Measurements from ENCODE around the gene VPS26C. TPM values are rescaled to one million over a fixed set of nuclear protein-coding genes. Genes with fewer than 3 reads are reported as not detected.
"Not testable (repeated sequence)": the region's sequence is repeated elsewhere in the genome, so short reads cannot be mapped to it uniquely, and the experiment has no call there.

Gene VPS26C
- total RNA-seq, result 58.0 and 59.4 TPM in 2 replicates

DNA sequence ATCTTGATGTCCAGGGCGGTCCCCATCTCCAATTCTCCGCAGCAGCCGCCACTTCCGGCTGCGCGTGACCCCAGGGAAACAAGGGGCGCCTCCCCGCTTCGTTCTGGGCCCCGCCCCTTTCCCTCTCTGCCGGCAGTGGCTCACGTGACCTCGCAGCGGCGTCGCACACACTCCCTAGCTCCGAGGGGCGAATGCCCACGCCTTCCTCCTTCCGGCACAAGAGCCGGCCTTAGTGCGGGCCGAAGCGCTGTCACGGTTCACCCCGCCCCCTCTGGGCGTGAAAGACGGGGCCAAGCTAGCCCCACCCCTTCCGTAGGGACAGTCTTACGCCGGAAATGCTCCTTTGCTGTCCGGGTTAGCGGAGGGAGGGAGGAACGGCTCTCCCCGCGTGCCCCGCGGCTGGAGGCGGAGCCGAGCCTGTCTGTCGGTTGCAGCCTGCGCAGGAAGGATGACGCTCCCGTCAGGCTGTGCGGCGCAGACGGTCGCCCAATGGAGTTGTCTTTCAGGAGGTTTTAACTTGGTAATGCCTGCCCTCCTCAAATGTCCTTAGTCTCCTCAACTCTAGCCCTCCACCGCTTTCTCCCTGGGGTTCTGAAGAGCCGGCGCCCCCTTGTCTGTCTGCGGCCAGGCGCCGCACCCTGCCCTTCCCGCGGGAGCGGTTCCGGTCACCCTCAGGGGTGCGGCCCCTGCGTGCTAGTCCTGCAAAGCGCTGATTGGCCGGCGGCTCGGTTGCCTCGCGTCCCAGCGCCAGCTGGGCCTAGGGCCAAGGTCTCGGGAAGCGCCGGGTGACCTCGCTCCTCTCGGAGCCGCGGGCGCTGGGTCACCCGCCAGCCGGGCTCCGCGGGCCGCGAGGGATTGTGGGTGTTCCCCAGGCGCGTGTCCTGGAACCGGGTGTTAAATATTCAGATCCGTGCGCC is at the start of gene VPS26C:
Gene VPS26C, minus strand, starts transcription at position 66 of the 917 bp plus-strand sequence. Its CDS starts 40 bp downstream, at position 26.
- peak; percentile 99 for DNase-seq (ENCODE audit: low spot score)
- peak within 1 kb of the TSS; percentile 97 for H3K27ac Mint-ChIP-seq
- peak within 1 kb of the TSS; percentile 96 for H3K4me3 Mint-ChIP-seq (ENCODE audit: low read depth)
- peaks cover 27% of the 10 kb centered on the region for H3K36me3 Mint-ChIP-seq (ENCODE audit: low read depth)
- H3K9me3 Mint-ChIP-seq, result no peaks in the 10 kb centered on the region
- H3K4me1 Mint-ChIP-seq (ENCODE audit: low read depth), result peaks cover 30% of the 10 kb centered on the region
- intact Hi-C loops (cut with micrococcal nuclease), result loop anchor here (1.0 to 2.0 kb wide), 5 partner anchors 9 to 297 kb away; partner anchors contain the start of genes DYRK1A, PIGP and TTC3
- peaks cover 2% of the 10 kb centered on the region for H3K27me3 Mint-ChIP-seq (ENCODE audit: low read depth)

DNA sequence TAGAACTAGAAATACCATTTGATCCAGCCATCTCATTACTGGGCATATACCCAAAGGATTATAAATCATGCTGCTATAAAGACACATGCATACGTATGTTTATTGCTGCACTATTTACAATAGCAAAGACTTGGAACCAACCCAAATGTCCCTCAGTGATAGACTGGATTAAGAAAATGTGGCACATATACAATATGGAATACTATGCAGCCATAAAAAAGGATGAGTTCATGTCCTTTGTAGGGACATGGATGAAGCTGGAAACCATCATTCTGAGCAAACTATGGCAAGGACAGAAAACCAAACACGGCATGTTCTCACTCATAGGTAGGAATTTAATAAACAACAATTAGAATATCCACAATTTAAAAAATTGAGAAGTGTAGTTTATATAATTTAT is 48.9 kb upstream of the VPS26C start:
- H3K36me3 Mint-ChIP-seq (ENCODE audit: low read depth); intact Hi-C loops (cut with micrococcal nuclease); H3K4me1 Mint-ChIP-seq (ENCODE audit: low read depth); H3K27ac Mint-ChIP-seq; H3K9me3 Mint-ChIP-seq; H3K4me3 Mint-ChIP-seq (ENCODE audit: low read depth); DNase-seq (ENCODE audit: low spot score): not testable (repeated sequence)
- H3K27me3 Mint-ChIP-seq (ENCODE audit: low read depth), result peaks cover 17% of the 10 kb centered on the region

DNA sequence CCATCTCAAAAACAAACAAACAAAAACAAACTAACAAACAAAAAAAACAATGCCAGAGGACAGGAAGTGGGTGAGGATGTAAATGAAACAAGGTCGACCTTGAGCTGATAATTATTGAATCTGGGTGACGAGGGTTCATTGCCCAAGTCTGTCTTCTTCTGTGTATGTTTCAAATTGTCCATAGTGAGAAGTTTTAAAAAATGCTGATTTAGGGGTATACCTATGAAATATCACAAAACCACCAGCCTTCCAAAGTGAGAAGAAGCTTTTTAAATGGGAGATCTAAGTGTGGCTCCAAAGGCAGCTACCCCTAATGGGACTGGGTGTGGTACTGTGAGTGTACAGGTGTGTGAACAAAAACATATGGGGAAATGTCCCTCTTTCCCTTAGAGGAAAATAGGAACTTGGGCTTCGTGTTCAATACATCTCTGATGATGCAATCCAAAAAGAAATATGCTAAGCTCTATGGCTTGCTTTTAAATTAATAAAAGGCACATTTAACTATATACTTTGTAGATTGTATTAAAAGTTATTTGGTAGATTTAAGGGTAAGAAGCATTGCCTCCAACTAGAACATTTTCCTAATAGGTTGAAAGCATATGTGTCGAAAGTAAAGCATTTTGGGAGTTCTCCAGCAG is 33.1 kb upstream of the VPS26C start:
- Mint-ChIP-seq H3K27me3 (ENCODE audit: low read depth) (peaks cover 1% of the 10 kb centered on the region), H3K9me3 (no peaks in the 10 kb centered on the region), H3K27ac (no peak overlapping the region), H3K36me3 (ENCODE audit: low read depth) (no peaks in the 10 kb centered on the region), H3K4me3 (ENCODE audit: low read depth) (no peak overlapping the region), H3K4me1 (ENCODE audit: low read depth) (no peaks in the 10 kb centered on the region)
- DNase-seq (ENCODE audit: low spot score), result no peak
- intact Hi-C loops (cut with micrococcal nuclease), result no loop called here

DNA sequence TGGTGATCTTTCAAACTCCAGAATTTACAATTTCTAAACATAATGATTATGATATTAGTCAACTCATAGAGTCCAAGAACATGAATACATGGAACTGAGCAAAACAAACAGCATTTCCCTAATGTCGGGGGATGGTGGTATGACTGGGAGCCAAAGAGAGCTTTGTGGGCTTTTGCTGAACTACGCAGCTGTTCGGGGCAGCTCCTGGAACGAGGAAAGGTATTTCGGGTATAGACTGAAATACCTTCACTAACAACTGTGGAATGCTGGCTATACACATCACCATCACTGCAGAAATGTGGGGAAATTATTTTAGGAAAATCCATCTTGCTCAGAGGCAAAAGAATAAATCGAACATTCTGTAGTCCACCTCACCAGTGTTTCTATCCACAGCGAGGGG is 30.2 kb upstream of the VPS26C start:
- H3K4me3 Mint-ChIP-seq (ENCODE audit: low read depth), result no peak overlapping the region
- no peaks in the 10 kb centered on the region for H3K36me3 Mint-ChIP-seq (ENCODE audit: low read depth)
- no peak overlapping the region for H3K27ac Mint-ChIP-seq
- H3K4me1 Mint-ChIP-seq (ENCODE audit: low read depth), result peaks cover 9% of the 10 kb centered on the region
- no peak for DNase-seq (ENCODE audit: low spot score)
- peaks cover 7% of the 10 kb centered on the region for H3K27me3 Mint-ChIP-seq (ENCODE audit: low read depth)
- intact Hi-C loops (cut with micrococcal nuclease), result no loop called here
- no peaks in the 10 kb centered on the region for H3K9me3 Mint-ChIP-seq

DNA sequence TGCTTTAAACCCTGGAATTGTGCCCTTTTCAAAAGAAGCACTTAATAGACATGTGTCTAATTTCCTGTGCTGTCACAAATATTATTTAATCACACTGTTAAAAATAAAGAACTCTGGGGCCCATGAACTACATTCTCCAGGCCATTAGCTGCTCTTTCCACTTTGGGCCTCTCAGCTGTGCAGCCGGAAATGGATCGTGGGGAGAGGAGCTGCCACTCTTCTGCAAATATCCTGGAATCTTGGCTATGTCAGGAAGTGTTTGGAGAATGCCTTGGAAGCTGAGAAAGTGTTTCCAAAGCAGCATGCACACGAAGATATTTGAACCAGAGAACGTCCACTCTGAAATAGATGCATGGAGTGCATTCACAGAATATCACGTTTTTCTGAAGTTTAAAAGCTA is 27.5 kb upstream of the VPS26C start:
- Mint-ChIP-seq H3K4me1 (ENCODE audit: low read depth) (peaks cover 11% of the 10 kb centered on the region), H3K9me3 (no peaks in the 10 kb centered on the region), H3K36me3 (ENCODE audit: low read depth) (no peaks in the 10 kb centered on the region), H3K27me3 (ENCODE audit: low read depth) (peaks cover 7% of the 10 kb centered on the region), H3K4me3 (ENCODE audit: low read depth) (no peak overlapping the region), H3K27ac (no peak overlapping the region)
- intact Hi-C loops (cut with micrococcal nuclease), result no loop called here
- DNase-seq (ENCODE audit: low spot score), result no peak

DNA sequence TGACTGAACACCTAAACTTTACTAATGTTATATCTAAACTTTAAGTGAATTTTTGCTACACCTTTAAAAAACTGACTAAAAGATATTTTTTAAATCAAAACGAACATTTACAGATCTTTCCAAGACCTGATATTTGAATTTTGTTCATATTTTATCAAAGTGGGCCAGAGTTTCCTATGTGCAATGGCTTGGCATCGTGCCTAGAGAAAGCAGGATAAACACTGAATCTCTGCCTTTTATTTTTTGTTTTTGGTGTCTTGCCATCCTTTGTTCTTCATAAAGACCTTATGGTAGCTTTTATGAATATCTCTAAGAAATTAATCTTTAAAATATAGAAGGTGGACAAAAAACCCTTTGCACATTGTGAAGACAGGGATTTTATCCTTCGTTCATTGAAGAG is 25.8 kb upstream of the VPS26C start:
- Mint-ChIP-seq H3K4me3 (ENCODE audit: low read depth) (no peak overlapping the region), H3K27me3 (ENCODE audit: low read depth) (peaks cover 7% of the 10 kb centered on the region), H3K36me3 (ENCODE audit: low read depth) (no peaks in the 10 kb centered on the region), H3K9me3 (no peaks in the 10 kb centered on the region), H3K27ac (no peak overlapping the region), H3K4me1 (ENCODE audit: low read depth) (peaks cover 11% of the 10 kb centered on the region)
- intact Hi-C loops (cut with micrococcal nuclease), result no loop called here
- no peak for DNase-seq (ENCODE audit: low spot score)

DNA sequence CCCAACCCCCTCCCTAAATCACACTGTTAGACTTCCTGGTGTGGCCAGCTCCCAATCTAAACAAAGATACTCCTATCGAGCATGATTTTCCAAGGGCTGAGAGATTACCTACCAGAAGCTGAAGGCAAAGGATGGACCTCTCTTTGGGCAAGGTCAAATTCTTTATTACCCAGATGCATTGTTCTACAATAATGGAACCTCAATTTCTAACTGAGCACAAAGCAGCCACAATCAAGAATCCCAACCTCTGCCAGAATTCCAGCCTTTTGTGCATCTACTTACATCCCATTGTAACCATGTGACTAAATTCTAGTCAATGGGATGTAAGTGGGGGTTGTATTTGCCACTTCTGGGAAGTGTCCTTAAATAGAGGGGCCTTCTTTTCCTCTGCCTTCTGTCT is 24.9 kb upstream of the VPS26C start:
- no peak for DNase-seq (ENCODE audit: low spot score)
- H3K9me3 Mint-ChIP-seq, result no peaks in the 10 kb centered on the region
- H3K4me1 Mint-ChIP-seq (ENCODE audit: low read depth), result peaks cover 11% of the 10 kb centered on the region
- no peaks in the 10 kb centered on the region for H3K36me3 Mint-ChIP-seq (ENCODE audit: low read depth)
- H3K27me3 Mint-ChIP-seq (ENCODE audit: low read depth), result peaks cover 6% of the 10 kb centered on the region
- intact Hi-C loops (cut with micrococcal nuclease), result no loop called here
- H3K4me3 Mint-ChIP-seq (ENCODE audit: low read depth), result no peak overlapping the region
- no peak overlapping the region for H3K27ac Mint-ChIP-seq

DNA sequence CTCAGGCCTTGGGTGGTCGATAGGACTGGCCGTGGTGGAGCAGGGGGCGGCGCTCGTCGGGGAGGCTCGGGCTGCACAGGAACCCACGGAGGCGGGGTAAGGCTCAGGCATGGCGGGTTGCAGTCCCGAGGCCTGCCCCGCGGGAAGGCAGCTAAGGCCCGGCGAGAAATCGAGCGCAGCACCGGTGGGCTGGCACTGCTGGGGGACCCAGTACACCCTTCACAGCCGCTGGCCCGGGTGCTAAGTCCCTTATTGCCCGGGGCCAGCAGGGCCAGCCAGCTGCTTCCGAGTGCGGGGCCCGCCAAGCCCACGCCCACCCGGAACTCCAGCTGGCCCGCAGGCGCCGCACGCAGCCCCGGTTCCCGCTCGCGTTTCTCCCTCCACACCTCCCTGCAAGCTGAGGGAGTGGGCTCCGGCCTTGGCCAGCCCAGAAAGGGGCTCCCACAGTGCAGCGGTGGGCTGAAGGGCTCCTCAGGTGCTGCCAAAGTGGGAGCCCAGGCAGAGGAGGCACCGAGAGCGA is 16.1 kb upstream of the VPS26C start:
- intact Hi-C loops (cut with micrococcal nuclease); H3K27me3 Mint-ChIP-seq (ENCODE audit: low read depth); H3K4me1 Mint-ChIP-seq (ENCODE audit: low read depth); DNase-seq (ENCODE audit: low spot score); H3K4me3 Mint-ChIP-seq (ENCODE audit: low read depth); H3K27ac Mint-ChIP-seq; H3K36me3 Mint-ChIP-seq (ENCODE audit: low read depth); H3K9me3 Mint-ChIP-seq: not testable (repeated sequence)

DNA sequence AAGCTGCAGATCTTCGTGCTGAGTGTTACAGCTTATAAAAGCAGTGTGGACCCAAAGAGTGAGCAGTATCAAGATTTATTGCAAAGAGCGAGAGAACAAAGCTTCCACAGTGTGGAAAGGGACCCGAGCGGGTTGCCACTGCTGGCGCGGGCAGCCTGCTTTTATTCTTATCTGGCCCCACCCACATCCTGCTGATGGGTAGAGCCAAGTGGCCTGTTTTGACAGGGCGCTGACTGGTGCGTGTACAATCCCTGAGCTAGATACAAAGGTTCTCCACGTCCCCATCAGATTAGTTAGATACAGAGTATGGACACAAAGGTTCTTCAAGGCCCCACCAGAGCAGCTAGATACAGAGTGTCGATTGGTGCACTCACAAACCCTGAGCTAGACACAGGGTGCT is 15.5 kb upstream of the VPS26C start:
- peak overlapping the region; percentile 71 for H3K4me3 Mint-ChIP-seq (ENCODE audit: low read depth)
- H3K27ac Mint-ChIP-seq; intact Hi-C loops (cut with micrococcal nuclease); H3K4me1 Mint-ChIP-seq (ENCODE audit: low read depth); H3K9me3 Mint-ChIP-seq; H3K36me3 Mint-ChIP-seq (ENCODE audit: low read depth); H3K27me3 Mint-ChIP-seq (ENCODE audit: low read depth); DNase-seq (ENCODE audit: low spot score): not testable (repeated sequence)

DNA sequence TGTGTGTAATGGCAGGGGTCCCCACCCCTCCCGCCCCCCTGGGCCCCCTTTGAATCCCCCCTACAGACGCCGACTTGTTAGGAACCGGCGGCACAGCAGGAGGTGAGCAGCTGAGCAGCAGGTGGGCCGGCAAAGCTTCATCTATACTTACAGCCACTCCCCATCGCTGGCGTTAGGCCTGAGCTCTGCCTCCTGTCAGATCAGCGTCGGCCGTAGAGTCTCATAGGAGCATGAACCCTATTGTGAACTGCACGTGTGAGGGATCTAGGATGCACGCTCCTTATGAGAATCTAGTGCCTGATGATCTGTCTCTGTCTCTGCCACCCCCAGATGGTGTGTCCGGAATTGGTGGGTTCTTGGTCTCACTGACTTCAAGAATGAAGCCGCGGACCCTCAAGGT is 14.9 kb upstream of the VPS26C start:
- DNase-seq (ENCODE audit: low spot score), result no peak
- intact Hi-C loops (cut with micrococcal nuclease), result no loop called here
- peaks cover 2% of the 10 kb centered on the region for H3K4me1 Mint-ChIP-seq (ENCODE audit: low read depth)
- H3K27ac Mint-ChIP-seq, result no peak overlapping the region
- peak overlapping the region; percentile 71 for H3K4me3 Mint-ChIP-seq (ENCODE audit: low read depth)
- H3K36me3 Mint-ChIP-seq (ENCODE audit: low read depth), result no peaks in the 10 kb centered on the region
- H3K9me3 Mint-ChIP-seq, result no peaks in the 10 kb centered on the region
- peaks cover 3% of the 10 kb centered on the region for H3K27me3 Mint-ChIP-seq (ENCODE audit: low read depth)

DNA sequence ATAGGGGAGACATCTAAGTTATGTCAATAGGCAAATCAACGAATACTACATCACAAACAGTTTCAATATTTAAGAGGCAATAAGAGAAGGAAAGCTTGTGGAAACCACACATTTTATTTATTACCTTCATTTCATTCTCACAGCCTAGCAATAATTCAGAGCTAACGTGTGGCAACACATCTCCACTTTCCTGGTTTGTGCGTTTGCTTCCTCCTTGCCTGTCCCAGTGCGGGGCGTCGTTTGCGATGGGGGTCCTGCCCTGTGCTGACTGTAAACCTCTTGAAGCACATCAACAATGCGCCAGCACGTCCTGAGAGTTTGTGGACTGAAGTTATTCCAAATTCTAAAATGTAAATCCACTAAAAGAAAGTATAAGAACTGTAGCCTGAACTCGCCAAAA is 14.4 kb upstream of the VPS26C start:
- H3K27ac Mint-ChIP-seq, result no peak overlapping the region
- intact Hi-C loops (cut with micrococcal nuclease), result no loop called here
- H3K36me3 Mint-ChIP-seq (ENCODE audit: low read depth), result no peaks in the 10 kb centered on the region

DNA sequence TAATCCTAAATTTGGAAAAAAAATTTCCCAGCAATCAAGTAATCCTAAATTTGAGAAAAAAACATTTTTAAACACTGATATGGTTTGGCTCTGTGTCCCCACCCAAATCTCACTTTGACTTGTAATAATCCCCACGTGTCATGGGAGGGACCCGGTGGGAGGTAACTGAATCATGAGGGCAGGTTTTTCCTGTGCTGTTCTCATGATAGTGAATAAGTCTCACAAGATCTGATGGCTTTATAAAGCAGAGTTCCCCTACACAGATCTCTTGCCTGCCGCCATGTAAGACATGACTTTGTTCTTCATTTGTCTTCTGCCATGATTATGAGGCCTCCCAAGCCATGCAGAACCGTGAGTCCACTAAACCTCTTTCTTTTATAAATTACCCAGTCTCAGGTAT is 12.1 kb upstream of the VPS26C start:
- H3K36me3 Mint-ChIP-seq (ENCODE audit: low read depth); H3K4me1 Mint-ChIP-seq (ENCODE audit: low read depth); intact Hi-C loops (cut with micrococcal nuclease); DNase-seq (ENCODE audit: low spot score); H3K27me3 Mint-ChIP-seq (ENCODE audit: low read depth); H3K4me3 Mint-ChIP-seq (ENCODE audit: low read depth); H3K9me3 Mint-ChIP-seq; H3K27ac Mint-ChIP-seq: not testable (repeated sequence)

More for the DNA sequence above, 14.4 kb upstream of the VPS26C start:
- peaks cover 2% of the 10 kb centered on the region for H3K4me1 Mint-ChIP-seq (ENCODE audit: low read depth)
- H3K4me3 Mint-ChIP-seq (ENCODE audit: low read depth), result no peak overlapping the region
- peaks cover 3% of the 10 kb centered on the region for H3K27me3 Mint-ChIP-seq (ENCODE audit: low read depth)
- no peak for DNase-seq (ENCODE audit: low spot score)
- H3K9me3 Mint-ChIP-seq, result no peaks in the 10 kb centered on the region

DNA sequence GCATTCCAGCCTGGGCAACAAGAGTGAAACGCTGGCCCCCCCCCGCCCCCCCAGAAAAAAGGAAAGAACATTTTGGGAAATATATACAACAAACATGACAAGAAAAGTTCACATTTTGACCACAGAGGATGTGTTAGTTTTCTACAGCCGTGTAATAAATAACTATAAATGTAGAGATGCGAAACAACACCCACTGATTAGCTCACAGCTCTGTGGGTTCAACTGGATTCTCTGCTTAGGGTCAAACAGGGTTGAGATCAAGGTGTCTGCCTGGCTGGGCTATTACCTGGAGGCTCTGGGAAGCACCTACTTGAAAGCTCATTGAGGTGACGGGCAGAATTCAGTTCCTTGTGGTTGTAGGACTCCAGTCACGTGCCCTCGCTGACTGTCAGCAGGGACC is 11.1 kb upstream of the VPS26C start:
- no peak overlapping the region for H3K4me3 Mint-ChIP-seq (ENCODE audit: low read depth)
- peaks cover 5% of the 10 kb centered on the region for H3K27me3 Mint-ChIP-seq (ENCODE audit: low read depth)
- H3K27ac Mint-ChIP-seq, result no peak overlapping the region
- H3K9me3 Mint-ChIP-seq, result no peaks in the 10 kb centered on the region
- H3K4me1 Mint-ChIP-seq (ENCODE audit: low read depth), result peaks cover 2% of the 10 kb centered on the region
- no peak for DNase-seq (ENCODE audit: low spot score)
- no peaks in the 10 kb centered on the region for H3K36me3 Mint-ChIP-seq (ENCODE audit: low read depth)
- intact Hi-C loops (cut with micrococcal nuclease), result no loop called here
